ENCODE results near the gene LMO1. TPM values are rescaled to one million over a fixed set of nuclear protein-coding genes. Genes with fewer than 3 reads are reported as not detected.

Gene LMO1
- total and polyA plus RNA-seq, 9 of the 15 experiments (the other 6 are each of a cell fraction or from before 2014, with no cell fraction given) = not detected

DNA sequence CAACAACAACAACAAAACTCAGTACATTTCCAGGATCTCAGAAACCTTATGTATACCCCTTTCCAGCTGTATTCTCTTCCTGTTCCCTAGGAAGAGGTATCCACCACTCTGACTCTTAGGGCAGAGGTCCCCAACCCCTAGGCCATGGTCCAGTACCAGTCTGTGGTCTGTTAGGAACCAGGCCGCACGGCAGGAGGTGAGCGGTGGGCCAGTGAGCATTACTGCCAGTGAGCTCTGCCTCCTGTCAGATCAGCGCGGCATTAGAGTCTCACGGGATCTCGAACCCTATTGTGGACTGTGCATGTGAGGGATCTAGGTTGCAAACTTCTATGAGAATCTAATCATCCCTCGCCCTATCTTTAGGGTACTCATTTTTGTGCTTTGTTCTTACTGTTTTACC lies 43.9 kb upstream of the LMO1 start:
- Histone ChIP-seq H3K9ac (ENCODE audit: insufficient read depth in 1 of 2, low read depth in 2 of 2, low read length in 2 of 2) (no peak overlapping the region), H3K4me1 (replicated peaks in 1 of 2; ENCODE audit: control insufficient read depth in 2 of 2, insufficient read depth in 2 of 2, low read length in 2 of 2) (no peaks in the 10 kb centered on the region), H3K79me2 (ENCODE audit: control insufficient read depth, insufficient read depth, low read length) (no peaks in the 10 kb centered on the region), H3K4me2 (ENCODE audit: insufficient read depth, low read length) (no peak overlapping the region), H3K9me1 (ENCODE audit: control insufficient read depth, insufficient read depth, low read length) (no peaks in the 10 kb centered on the region), H3K36me3 (ENCODE audit: control insufficient read depth, insufficient read depth, low read length) (no peaks in the 10 kb centered on the region), H4K20me1 (replicated peaks; ENCODE audit: control insufficient read depth, insufficient read depth, low read length) (no peaks in the 10 kb centered on the region), H2AFZ (ENCODE audit: low read depth, low read length) (no peak overlapping the region), H3K9me3 (replicated peaks; ENCODE audit: control insufficient read depth, insufficient read depth, low read depth, low read length) (no peaks in the 10 kb centered on the region), H3K27ac (ENCODE audit: extremely low read depth, low read depth, low read length) (no peak overlapping the region), H3K27me3 (ENCODE audit: control insufficient read depth in 2 of 2, insufficient read depth in 2 of 2, low read length in 2 of 2) (no peaks in the 10 kb centered on the region; a peak in 1 of 5 replicates), H3K4me3 (no peak overlapping the region)
- CTCF ChIA-PET (ENCODE audit: low intra/inter-chr PET ratio) = no interaction called here
- WGBS (ENCODE audit: insufficient coverage, low coverage, missing lambda C conversion rate) = 6% methylated on average over 8 of the region's 8 CpGs
- POLR2A ChIA-PET = no interaction called here
- ATAC-seq (no peak), DNase-seq (ENCODE audit: extremely low read depth in 1 of 4, low spot score in 3 of 4) (no peak), FAIRE-seq (no peak)
- BruUV-seq (replicated peaks) = no TSS peak
- intact Hi-C loops (cut with micrococcal nuclease) = no loop called here
- TF ChIP-seq COPS2 (conservative IDR thresholded peaks at IDR 0.05) (no peak), FOXK2 (conservative IDR thresholded peaks at IDR 0.05 in 1 of 2, IDR thresholded peaks at IDR 0.05 in 1 of 2; ENCODE audit: low read depth in 2 of 2) (no peak), SMAD1 (IDR thresholded peaks at IDR 0.05; ENCODE audit: low read depth, low read length, partially characterized antibody) (no peak), TCF3 (CRISPR knock-in tag; IDR thresholded peaks at IDR 0.05) (no peak), LCOR (CRISPR knock-in tag; IDR thresholded peaks at IDR 0.05) (no peak)
- in situ Hi-C loops (cut with MboI) = no loop called here

DNA sequence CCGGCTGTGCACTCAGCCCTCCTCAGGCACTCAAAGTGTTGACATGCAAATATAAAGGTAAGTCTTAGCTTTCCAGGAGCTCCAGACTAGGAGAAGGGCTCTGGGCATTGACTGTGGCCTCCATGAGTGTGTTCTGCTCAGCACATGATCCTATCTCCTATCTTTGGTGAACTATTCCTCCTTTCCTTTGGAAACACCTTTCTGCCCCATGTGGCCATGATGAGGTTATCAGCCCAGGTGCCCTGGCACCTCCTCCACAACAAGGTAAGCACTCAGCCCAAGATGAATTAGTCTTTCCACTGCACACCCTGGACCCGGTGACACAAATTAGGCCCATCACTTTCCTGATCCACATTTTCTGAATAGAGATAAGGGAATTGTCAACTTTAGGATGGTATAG lies 37.9 kb upstream of the LMO1 start:
- Histone ChIP-seq H4K20me1 (replicated peaks; ENCODE audit: control insufficient read depth, insufficient read depth, low read length) (no peaks in the 10 kb centered on the region), H3K9me1 (ENCODE audit: control insufficient read depth, insufficient read depth, low read length) (no peaks in the 10 kb centered on the region), H2AFZ (ENCODE audit: low read depth, low read length) (no peak overlapping the region), H3K4me2 (ENCODE audit: insufficient read depth, low read length) (no peak overlapping the region), H3K79me2 (ENCODE audit: control insufficient read depth, insufficient read depth, low read length) (no peaks in the 10 kb centered on the region), H3K36me3 (ENCODE audit: control insufficient read depth, insufficient read depth, low read length) (no peaks in the 10 kb centered on the region), H3K9me3 (replicated peaks; ENCODE audit: control insufficient read depth, insufficient read depth, low read depth, low read length) (no peaks in the 10 kb centered on the region), H3K27me3 (ENCODE audit: control insufficient read depth in 2 of 2, insufficient read depth in 2 of 2, low read length in 2 of 2) (peaks cover 0 to 26% of the 10 kb centered on the region in 2 experiments; a peak in 2 of 5 replicates), H3K4me3 (no peak overlapping the region), H3K27ac (ENCODE audit: extremely low read depth, low read depth, low read length) (no peak overlapping the region), H3K9ac (ENCODE audit: insufficient read depth in 1 of 2, low read depth in 2 of 2, low read length in 2 of 2) (no peak overlapping the region), H3K4me1 (replicated peaks in 1 of 2; ENCODE audit: control insufficient read depth in 2 of 2, insufficient read depth in 2 of 2, low read length in 2 of 2) (no peaks in the 10 kb centered on the region)
- ATAC-seq = no peak
- no peak for FAIRE-seq
- POLR2A ChIA-PET = interaction anchor here (0.7 kb wide), 1 partner anchor 554 kb away, joined by 3 read pairs; no protein-coding TSS in a partner anchor
- CTCF ChIA-PET (ENCODE audit: low intra/inter-chr PET ratio) = interaction anchor here (0.6 kb wide), 1 partner anchor 93 kb away, joined by 3 read pairs; no protein-coding TSS in a partner anchor
- intact Hi-C loops (cut with micrococcal nuclease) (no loop called here), in situ Hi-C loops (cut with MboI) (no loop called here)
- WGBS (ENCODE audit: insufficient coverage, low coverage, missing lambda C conversion rate) = 0% methylated on average over 2 of the region's 2 CpGs
- no peak for DNase-seq (ENCODE audit: extremely low read depth in 1 of 4, low spot score in 3 of 4)
- TF ChIP-seq MLLT1 (IDR thresholded peaks at IDR 0.05) = no peak
- no peak for TF ChIP-seq PTRF (tag; IDR thresholded peaks at IDR 0.05)
- no peak for TF ChIP-seq ZSCAN29 (IDR thresholded peaks at IDR 0.05)
- no peak for TF ChIP-seq ZNF561 (CRISPR knock-in tag; conservative IDR thresholded peaks at IDR 0.05)
- no TSS peak for BruUV-seq (replicated peaks)
